CD4-positive, alpha-beta T cell treated with Interleukin-10 for 1 hour (primary cell): Measurements from ENCODE around the gene PAPPA.

Experiments
- DNase-seq: peaks from one replicate; pipeline ENCODE4 v3.0.0-alpha.2; 2020

Gene PAPPA

GRCh38 chr9:116355153-116355921 lies 201.7 kb downstream of the PAPPA start:
- DNase-seq: no peak

GRCh38 chr9:116358251-116358650 lies 204.7 kb downstream of the PAPPA start:
- no peak for DNase-seq

GRCh38 chr9:116360016-116360415 lies 206.4 kb downstream of the PAPPA start:
- DNase-seq: no peak

- no peak for DNase-seq
Measured at GRCh38 chr9:116360989-116361388, 207.4 kb downstream of the PAPPA start.

GRCh38 chr9:116361547-116361946 lies 208.0 kb downstream of the PAPPA start:
- no peak for DNase-seq

- DNase-seq: no peak
Measured at GRCh38 chr9:116362493-116362892, 208.9 kb downstream of the PAPPA start.

- DNase-seq: no peak
Measured at GRCh38 chr9:116365056-116365471, 211.5 kb downstream of the PAPPA start.

GRCh38 chr9:116366241-116366640 lies 212.7 kb downstream of the PAPPA start:
- DNase-seq: no peak

- no peak for DNase-seq
Measured at GRCh38 chr9:116368680-116369079, 215.1 kb downstream of the PAPPA start.

GRCh38 chr9:116369706-116370105 lies 216.1 kb downstream of the PAPPA start:
- no peak for DNase-seq

- no peak for DNase-seq
Measured at GRCh38 chr9:116370556-116370955, 217.0 kb downstream of the PAPPA start.

GRCh38 chr9:116372081-116372673 lies 218.6 kb downstream of the PAPPA start:
- no peak for DNase-seq

- DNase-seq: no peak
Measured at GRCh38 chr9:116372786-116373185, 219.2 kb downstream of the PAPPA start.

GRCh38 chr9:116377179-116377798 lies 223.7 kb downstream of the PAPPA start:
- DNase-seq: no peak

GRCh38 chr9:116378873-116379272 lies 225.3 kb downstream of the PAPPA start:
- DNase-seq: no peak

- DNase-seq: no peak
Measured at GRCh38 chr9:116379821-116380220, 226.2 kb downstream of the PAPPA start.

- DNase-seq: no peak
Measured at GRCh38 chr9:116380496-116380995, 227.0 kb downstream of the PAPPA start.

- DNase-seq: no peak
Measured at GRCh38 chr9:116381350-116381749, 227.8 kb downstream of the PAPPA start.

GRCh38 chr9:116382053-116382452 lies 228.5 kb downstream of the PAPPA start:
- no peak for DNase-seq

- DNase-seq: no peak
Measured at GRCh38 chr9:116383133-116383532, 229.5 kb downstream of the PAPPA start.

- no peak for DNase-seq
Measured at GRCh38 chr9:116383936-116384335, 230.3 kb downstream of the PAPPA start.

GRCh38 chr9:116387934-116388698 lies 234.5 kb downstream of the PAPPA start:
- DNase-seq: no peak
